Coronary artery (tissue), 2 donors: ENCODE measurements around the gene GALNT18.
A peak's percentile ranks its signal among the peaks of the same experiment; 100 is the strongest.

ENCODE experiments used
- DNase-seq: peaks from one replicate; pipeline ENCODE4 v3.0.0-alpha.2; 2017; ENCODE audit warnings: low spot score
- H3K27ac ChIP-seq, 2 donors: fragments of 200-600 bp; sonication (generic); one replicate each; pipeline ENCODE4 v1.5.1; 2016 to 2019
- H3K4me3 ChIP-seq: fragments of 200-600 bp; sonication (generic); 2 replicates; pipeline ENCODE4 v1.5.1; 2016; ENCODE audit warnings: mild to moderate bottlenecking, moderate library complexity
- TF ChIP-seq, protein P1 (sequence below): fragments of 200-600 bp; sonication (generic); IDR thresholded peaks from one replicate; pipeline ENCODE4 v1.5.1; 2019; ENCODE audit warnings: antibody characterized with exemption

The GALNT18 gene

DNA sequence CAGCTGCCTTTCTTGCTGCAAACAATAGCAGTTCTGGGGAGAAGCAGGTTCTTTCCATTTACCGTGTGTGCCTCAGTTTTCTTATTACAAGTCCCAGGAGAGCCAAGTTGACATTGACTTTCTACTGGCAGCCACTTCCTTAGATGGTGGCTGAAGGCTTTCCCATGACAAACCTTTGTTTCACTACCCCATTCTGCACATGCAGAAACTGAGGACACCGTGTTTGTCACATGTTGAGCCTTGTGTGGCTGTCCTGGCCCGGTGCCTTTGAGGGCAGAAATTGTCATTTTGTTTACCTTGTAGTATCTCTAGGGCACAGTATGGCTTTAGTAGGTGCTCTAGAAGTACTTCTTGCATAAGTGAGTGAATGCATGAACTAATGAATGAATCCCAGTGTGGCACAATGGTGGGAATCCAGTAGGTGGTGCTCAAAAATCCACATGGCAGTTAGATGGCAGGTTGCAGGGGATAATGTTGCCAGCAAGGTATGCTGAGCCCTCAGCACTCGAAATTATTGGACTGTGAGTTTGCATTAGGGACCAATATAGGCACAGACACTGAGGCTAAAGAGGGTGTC lies 370.3 kb downstream of the GALNT18 start:
- no peak for DNase-seq
- Histone ChIP-seq H3K4me3 (no peak overlapping the region), H3K27ac (no peak overlapping the region)
- TF ChIP-seq, protein P1, sequence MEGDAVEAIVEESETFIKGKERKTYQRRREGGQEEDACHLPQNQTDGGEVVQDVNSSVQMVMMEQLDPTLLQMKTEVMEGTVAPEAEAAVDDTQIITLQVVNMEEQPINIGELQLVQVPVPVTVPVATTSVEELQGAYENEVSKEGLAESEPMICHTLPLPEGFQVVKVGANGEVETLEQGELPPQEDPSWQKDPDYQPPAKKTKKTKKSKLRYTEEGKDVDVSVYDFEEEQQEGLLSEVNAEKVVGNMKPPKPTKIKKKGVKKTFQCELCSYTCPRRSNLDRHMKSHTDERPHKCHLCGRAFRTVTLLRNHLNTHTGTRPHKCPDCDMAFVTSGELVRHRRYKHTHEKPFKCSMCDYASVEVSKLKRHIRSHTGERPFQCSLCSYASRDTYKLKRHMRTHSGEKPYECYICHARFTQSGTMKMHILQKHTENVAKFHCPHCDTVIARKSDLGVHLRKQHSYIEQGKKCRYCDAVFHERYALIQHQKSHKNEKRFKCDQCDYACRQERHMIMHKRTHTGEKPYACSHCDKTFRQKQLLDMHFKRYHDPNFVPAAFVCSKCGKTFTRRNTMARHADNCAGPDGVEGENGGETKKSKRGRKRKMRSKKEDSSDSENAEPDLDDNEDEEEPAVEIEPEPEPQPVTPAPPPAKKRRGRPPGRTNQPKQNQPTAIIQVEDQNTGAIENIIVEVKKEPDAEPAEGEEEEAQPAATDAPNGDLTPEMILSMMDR = no peak

DNA sequence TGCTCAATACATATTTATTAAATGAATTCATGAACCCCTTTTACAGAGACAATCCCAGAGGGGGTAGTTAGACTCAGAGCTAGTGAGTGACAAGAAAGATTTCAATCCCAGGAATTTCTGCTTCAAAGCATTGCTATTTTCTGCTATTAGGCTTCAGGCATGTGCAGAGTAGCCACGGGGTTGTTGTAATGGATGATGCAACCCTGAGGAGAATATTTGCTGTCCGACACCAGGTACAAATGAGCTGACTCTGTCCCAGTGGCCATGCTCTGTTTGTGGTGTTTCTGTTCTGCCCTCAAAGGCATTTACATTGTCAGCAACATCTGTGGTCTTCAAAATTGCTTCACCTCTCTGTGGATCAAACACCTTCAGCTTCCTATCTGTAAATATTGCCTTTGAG lies 371.3 kb downstream of the GALNT18 start:
- Histone ChIP-seq H3K27ac (no peak overlapping the region), H3K4me3 (no peak overlapping the region)
- DNase-seq = no peak
- TF ChIP-seq, protein P1 = no peak

DNA sequence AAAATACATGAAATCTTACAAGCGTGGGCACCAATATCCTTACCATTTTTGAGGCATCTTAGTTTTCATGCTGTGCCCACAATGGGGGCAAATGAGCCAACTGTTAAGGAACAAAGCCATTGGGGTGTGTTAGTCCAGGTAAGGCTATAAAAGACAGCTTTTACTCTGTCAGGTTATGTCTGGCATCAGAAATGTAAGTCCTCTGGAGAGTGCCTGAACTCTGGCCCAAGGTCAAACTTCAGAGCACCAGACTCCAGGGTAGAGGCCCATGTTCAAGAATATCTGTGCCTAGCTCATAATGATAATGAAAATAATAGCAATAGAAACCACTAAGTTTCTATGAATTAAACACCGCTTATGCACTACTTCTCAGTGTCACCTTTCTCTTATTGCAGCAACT lies 374.2 kb downstream of the GALNT18 start:
- Histone ChIP-seq H3K27ac (no peak overlapping the region), H3K4me3 (no peak overlapping the region)
- no peak for DNase-seq
- TF ChIP-seq, protein P1 = no peak

DNA sequence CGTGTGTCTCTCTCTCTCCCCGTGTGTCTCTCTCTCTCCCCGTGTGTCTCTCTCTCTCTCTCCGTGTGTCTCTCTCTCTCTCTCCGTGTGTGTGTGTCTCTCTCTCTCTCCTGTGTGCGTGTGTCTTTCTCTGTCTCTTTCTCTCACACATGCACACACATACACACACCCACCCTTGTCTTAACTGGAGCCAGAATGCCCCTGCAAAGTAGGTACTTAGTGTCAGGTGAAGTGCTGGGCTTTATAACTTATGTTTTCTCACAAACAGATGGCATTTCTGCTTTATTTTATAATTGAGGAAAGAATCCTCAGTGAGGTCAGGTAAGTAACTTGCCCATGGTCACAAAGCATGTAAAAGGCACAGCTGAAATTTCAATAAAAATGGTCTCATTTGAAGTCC lies 374.7 kb downstream of the GALNT18 start:
- TF ChIP-seq, protein P1 = no peak
- no peak overlapping the region for H3K4me3 ChIP-seq
- no peak for DNase-seq
- H3K27ac ChIP-seq = no peak overlapping the region

DNA sequence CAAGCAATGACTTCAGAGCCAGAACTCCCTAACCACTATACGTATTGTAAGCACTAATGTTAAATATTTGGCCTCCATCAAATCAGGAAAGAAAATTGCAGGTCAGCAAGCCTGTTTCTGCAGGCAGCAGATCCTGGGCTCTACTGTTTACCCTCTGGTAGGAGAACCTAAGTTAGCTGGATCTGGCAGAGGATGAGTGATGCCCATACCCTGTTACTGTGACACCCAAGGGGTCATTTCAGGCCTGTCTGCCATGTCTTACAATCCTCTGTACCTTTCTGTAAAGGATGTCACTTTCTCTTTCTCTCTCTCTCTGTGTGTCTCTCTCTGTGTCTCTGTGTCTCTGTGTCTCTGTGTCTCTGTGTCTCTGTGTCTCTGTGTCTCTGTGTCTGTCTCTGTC lies 375.6 kb downstream of the GALNT18 start:
- no peak for DNase-seq
- Histone ChIP-seq H3K27ac (no peak overlapping the region), H3K4me3 (no peak overlapping the region)
- TF ChIP-seq, protein P1 = no peak

DNA sequence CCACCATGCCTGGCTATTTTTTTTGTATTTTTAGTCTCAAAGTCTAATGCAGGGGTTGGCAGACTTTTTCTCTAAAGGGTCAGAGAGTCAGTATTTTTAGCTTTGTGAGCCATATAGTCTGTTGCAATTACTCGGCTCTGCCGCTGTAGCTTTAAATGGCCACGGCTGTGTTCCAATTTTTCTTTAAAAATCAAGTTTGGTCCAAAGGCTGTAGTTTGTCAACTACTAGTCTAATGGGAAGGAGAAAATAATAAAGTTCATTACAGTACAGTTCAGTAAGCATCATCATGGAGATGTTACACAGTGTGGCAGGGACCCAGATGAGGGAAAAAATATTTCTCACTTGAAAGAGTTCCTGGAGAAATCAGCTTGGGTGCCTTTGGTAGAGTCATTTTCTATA lies 376.4 kb downstream of the GALNT18 start:
- TF ChIP-seq, protein P1 = no peak
- DNase-seq = no peak

DNA sequence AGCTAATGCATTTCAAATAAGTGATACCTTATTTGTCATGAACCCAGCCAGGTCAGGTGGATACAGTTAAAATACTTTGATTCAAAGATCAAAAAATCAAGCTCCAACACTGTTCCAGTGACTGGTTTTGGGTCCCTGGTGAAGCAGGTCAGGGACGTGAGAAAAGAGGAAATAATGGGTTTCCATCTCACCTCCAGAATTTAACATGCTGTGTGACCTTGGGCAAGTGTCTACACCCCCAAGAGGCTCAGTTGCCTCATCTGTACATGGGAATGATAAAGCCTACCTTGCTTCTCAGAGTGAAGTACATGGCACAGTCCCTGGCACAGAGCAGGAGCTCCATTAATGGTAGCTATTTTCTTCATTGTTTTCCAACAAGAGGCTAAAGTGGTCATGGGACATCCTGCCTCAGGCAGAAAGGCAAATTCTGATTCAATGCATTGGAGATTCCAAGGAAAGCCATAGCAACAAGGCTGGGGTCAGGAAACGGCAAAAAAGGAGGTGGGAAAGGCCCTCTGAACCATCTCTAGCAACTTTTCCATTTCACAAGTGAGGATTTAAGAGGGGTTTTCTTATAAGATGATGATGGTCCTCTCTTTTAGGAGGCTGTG lies 377.2 kb downstream of the GALNT18 start:
- H3K4me3 ChIP-seq = no peak overlapping the region
- peak overlapping the region; percentile 62 to 80 for H3K27ac ChIP-seq
- no peak for DNase-seq
- TF ChIP-seq, protein P1 = no peak

More for the DNA sequence above, 376.4 kb downstream of the GALNT18 start:
- peak overlapping the region in 1 of 2 donors; percentile 80 for H3K27ac ChIP-seq
- no peak overlapping the region for H3K4me3 ChIP-seq
